ENCODE results near the gene TMEM106B. TPM values are rescaled to one million over a fixed set of nuclear protein-coding genes. Genes with fewer than 3 reads are reported as not detected.
"Not testable (repeated sequence)": the region's sequence is repeated elsewhere in the genome, so short reads cannot be mapped to it uniquely, and the experiment has no call there.

The TMEM106B gene
- 43.1 TPM for polyA plus RNA-seq
- long read RNA-seq, donor 1, transcript TMEM106B-202 (8 exons, 2,126 nt): major isoform, 7 of 7 reads
- long read RNA-seq, donor 1, partial matches to known transcripts: 0 of 7 reads
- long read RNA-seq, donor 1, other reads (novel, unspliced or antisense): 0 of 7 reads
- long read RNA-seq, donor 2, transcript TMEM106B-202 (8 exons, 2,126 nt): major isoform, 12 of 12 reads
- long read RNA-seq, donor 2, partial matches to known transcripts: 0 of 12 reads
- long read RNA-seq, donor 2, other reads (novel, unspliced or antisense): 0 of 12 reads
- long read RNA-seq, donor 3, transcript TMEM106B-202 (8 exons, 2,126 nt): major isoform, 28 of 28 reads
- long read RNA-seq, donor 3, partial matches to known transcripts: 0 of 28 reads
- long read RNA-seq, donor 3, other reads (novel, unspliced or antisense): 0 of 28 reads
- long read RNA-seq, donor 4: 0 reads
- long read RNA-seq, donor 5, full-length matches to known transcripts: 6 of 6 reads
- long read RNA-seq, donor 5, partial matches to known transcripts: 0 of 6 reads
- long read RNA-seq, donor 5, other reads (novel, unspliced or antisense): 0 of 6 reads
- long read RNA-seq, donor 6, full-length matches to known transcripts: 10 of 10 reads
- long read RNA-seq, donor 6, partial matches to known transcripts: 0 of 10 reads
- long read RNA-seq, donor 6, other reads (novel, unspliced or antisense): 0 of 10 reads
- long read RNA-seq, donor 7, transcript TMEM106B-202 (8 exons, 2,126 nt): major isoform, 5 of 5 reads
- long read RNA-seq, donor 7, partial matches to known transcripts: 0 of 5 reads
- long read RNA-seq, donor 7, other reads (novel, unspliced or antisense): 0 of 5 reads
- long read RNA-seq, donor 8, transcript TMEM106B-202 (8 exons, 2,126 nt): major isoform, 13 of 13 reads
- long read RNA-seq, donor 8, partial matches to known transcripts: 0 of 13 reads
- long read RNA-seq, donor 8, other reads (novel, unspliced or antisense): 0 of 13 reads
- long read RNA-seq, donor 9, transcript TMEM106B-202 (8 exons, 2,126 nt): major isoform, 12 of 12 reads
- long read RNA-seq, donor 9, partial matches to known transcripts: 0 of 12 reads
- long read RNA-seq, donor 9, other reads (novel, unspliced or antisense): 0 of 12 reads
- long read RNA-seq, donor 10, transcript TMEM106B-202 (8 exons, 2,126 nt): major isoform, 14 of 15 reads
- long read RNA-seq, donor 10, partial matches to known transcripts: 0 of 15 reads
- long read RNA-seq, donor 10, other reads (novel, unspliced or antisense): 0 of 15 reads
- long read RNA-seq, donor 11, transcript TMEM106B-202 (8 exons, 2,126 nt): major isoform, 13 of 13 reads
- long read RNA-seq, donor 11, partial matches to known transcripts: 0 of 13 reads
- long read RNA-seq, donor 11, other reads (novel, unspliced or antisense): 0 of 13 reads

DNA sequence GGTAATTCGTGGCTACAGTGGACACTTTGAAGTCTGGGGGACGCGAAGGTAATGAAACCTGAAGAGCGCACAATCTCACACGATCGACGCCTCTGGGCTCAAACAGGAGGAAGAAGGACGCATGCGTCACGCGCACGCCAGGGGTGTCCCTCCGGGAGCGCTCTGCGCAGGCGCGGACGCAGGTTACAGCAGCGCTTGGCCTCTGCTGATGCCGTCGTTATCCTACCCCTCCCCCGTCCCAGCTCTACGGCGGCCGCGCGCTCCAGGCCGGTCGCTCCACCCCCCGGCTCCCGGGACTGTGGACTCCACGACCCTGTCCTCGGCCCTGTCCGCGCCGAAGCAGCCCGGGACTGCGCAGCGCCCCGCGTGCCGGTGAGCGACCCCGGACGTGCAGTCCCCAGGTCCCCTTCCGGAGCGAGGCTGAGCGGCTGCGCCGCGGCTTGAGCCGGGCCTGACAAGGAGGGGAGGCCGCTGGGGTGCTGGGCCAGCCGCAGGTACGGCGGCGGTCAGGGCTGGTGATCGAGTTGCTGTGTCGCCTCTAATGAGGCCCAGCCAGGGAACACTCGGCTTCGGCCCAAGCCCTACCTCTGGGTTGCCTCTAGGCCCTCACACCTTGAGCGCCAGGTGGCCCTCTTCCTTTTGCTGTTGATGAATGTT is at the start of gene TMEM106B:
Gene TMEM106B, plus strand, starts transcription at position 241 of the 657 bp plus-strand sequence. CDS start 3,517 bp downstream, outside the sequence.
- Histone ChIP-seq H3K9me3 (ENCODE audit: control insufficient read depth, low read depth, low read length) (no peaks in the 10 kb centered on the region), H3K4me3 (ENCODE audit: low read length) (peak within 1 kb of the TSS; percentile 89), H3K27ac (ENCODE audit: low read length) (peak within 1 kb of the TSS; percentile 99), H3K4me1 (ENCODE audit: control insufficient read depth, insufficient read depth, low read length) (peaks cover 7% of the 10 kb centered on the region), H3K36me3 (ENCODE audit: control insufficient read depth, insufficient read depth, low read length) (peaks cover 10% of the 10 kb centered on the region), H3K27me3 (ENCODE audit: control insufficient read depth, insufficient read depth, low read length) (no peaks in the 10 kb centered on the region)
- DNase-seq: peak; percentile 99
- WGBS (ENCODE audit: insufficient coverage, low lambda C conversion rate): no CpG with 5 or more reads among the region's 62 CpGs

- DNase-seq: no peak
- Histone ChIP-seq H3K4me1 (ENCODE audit: control insufficient read depth, insufficient read depth, low read length) (no peaks in the 10 kb centered on the region), H3K4me3 (ENCODE audit: low read length) (no peak overlapping the region), H3K9me3 (ENCODE audit: control insufficient read depth, low read depth, low read length) (no peaks in the 10 kb centered on the region), H3K27me3 (ENCODE audit: control insufficient read depth, insufficient read depth, low read length) (no peaks in the 10 kb centered on the region), H3K27ac (ENCODE audit: low read length) (no peak overlapping the region), H3K36me3 (ENCODE audit: control insufficient read depth, insufficient read depth, low read length) (no peaks in the 10 kb centered on the region)
- 86% methylated on average over 1 of the region's 5 CpGs for whole genome bisulfite sequencing (ENCODE audit: insufficient coverage, low lambda C conversion rate)
Measured at GRCh38 chr7:12162415-12163113, 48.5 kb upstream of the TMEM106B start.

DNA sequence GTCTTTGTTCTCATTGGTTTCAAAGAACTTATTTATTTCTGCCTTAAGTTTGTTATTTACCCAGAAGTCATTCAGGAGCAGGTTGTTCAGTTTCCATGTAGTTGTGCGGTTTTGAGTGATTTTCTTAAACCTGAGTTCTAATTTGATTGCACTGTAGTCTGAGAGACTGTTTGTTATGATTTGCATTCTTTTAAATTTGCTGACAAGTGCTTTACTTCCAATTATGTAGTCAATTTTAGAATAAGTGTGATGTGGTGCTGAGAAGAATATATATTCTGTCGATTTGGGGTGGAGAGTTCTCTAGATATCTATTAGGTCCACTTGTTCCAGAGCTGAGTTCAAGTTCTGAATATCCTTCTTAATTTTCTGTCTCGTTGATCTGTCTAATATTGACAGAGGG is 43.0 kb upstream of the TMEM106B start:
- H3K27me3 ChIP-seq (ENCODE audit: control insufficient read depth, insufficient read depth, low read length); H3K36me3 ChIP-seq (ENCODE audit: control insufficient read depth, insufficient read depth, low read length); DNase-seq; H3K9me3 ChIP-seq (ENCODE audit: control insufficient read depth, low read depth, low read length); H3K27ac ChIP-seq (ENCODE audit: low read length); H3K4me3 ChIP-seq (ENCODE audit: low read length); H3K4me1 ChIP-seq (ENCODE audit: control insufficient read depth, insufficient read depth, low read length): not testable (repeated sequence)
- WGBS (ENCODE audit: insufficient coverage, low lambda C conversion rate): 83% methylated on average over 2 of the region's 3 CpGs

DNA sequence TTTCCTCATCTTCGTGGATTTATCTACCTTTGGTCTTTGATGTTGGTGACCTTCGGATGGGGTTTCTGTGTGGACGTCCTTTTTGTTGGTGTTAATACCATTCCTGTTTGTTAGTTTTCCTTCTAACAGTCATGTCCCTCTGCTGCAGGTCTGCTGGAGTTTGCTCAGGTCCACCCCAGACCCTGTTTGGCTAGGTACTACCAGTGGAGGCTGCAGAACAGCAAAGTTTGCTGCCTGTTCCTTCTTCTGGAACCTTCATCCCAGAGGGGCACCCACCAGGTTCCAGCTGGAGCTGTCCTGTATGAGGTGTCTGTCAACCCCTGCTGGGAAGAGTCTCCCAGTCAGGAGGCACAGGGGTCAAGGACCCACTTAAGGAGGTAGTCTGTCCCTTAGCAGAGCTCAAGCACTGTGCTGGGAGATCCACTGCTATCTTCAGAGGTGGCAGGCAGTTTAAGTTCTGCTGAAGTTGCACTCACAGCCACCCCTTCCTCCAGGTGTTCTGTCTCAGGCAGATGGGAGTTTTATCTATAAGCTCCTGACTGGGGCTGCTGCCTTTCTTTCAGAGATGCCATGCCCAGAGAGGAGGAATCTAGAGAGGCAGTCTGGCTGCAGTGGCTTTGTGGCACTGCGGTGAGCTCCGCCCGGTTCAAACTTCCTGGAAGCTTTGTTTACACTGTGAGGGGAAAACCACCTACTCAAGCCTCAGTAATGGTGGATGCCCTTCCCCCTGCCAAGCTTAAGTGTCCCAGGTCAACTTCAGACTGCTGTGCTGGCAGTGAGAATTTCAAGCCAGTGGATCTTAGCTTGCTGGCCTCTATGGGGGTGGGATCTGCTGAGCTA is 40.9 kb upstream of the TMEM106B start:
- H3K4me3 ChIP-seq (ENCODE audit: low read length); H3K27me3 ChIP-seq (ENCODE audit: control insufficient read depth, insufficient read depth, low read length); H3K9me3 ChIP-seq (ENCODE audit: control insufficient read depth, low read depth, low read length); H3K4me1 ChIP-seq (ENCODE audit: control insufficient read depth, insufficient read depth, low read length); H3K36me3 ChIP-seq (ENCODE audit: control insufficient read depth, insufficient read depth, low read length); H3K27ac ChIP-seq (ENCODE audit: low read length): not testable (repeated sequence)
- WGBS (ENCODE audit: insufficient coverage, low lambda C conversion rate): no CpG with 5 or more reads among the region's 6 CpGs
- peak in 1 of 2 donors; percentile 24 for DNase-seq

GRCh38 chr7:12173671-12174070 is 37.4 kb upstream of the TMEM106B start:
- no peak for DNase-seq
- Histone ChIP-seq H3K27me3 (ENCODE audit: control insufficient read depth, insufficient read depth, low read length) (no peaks in the 10 kb centered on the region), H3K4me3 (ENCODE audit: low read length) (no peak overlapping the region), H3K4me1 (ENCODE audit: control insufficient read depth, insufficient read depth, low read length) (peaks cover 3% of the 10 kb centered on the region), H3K27ac (ENCODE audit: low read length) (no peak overlapping the region), H3K9me3 (ENCODE audit: control insufficient read depth, low read depth, low read length) (no peaks in the 10 kb centered on the region), H3K36me3 (ENCODE audit: control insufficient read depth, insufficient read depth, low read length) (no peaks in the 10 kb centered on the region)
- WGBS (ENCODE audit: insufficient coverage, low lambda C conversion rate): 81% methylated on average over 2 of the region's 2 CpGs

DNA sequence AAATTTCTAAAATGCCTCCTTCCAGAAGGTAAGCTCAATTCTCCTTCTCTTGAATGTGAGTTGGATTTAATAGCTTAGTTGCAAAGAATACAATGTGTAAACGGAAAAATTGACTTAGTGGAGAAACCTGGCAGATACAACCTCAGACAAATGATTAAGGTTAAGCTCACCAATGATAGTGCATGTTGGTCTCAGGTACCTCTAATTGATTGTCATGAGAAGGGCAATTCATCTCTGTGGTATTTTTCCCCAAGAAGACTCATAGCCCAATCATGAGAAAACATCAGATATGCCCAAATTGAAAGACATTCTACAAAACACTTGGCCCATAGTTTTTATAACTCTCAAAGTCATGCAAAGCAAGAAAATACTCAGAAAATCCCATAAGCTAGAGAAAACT is 36.2 kb upstream of the TMEM106B start:
- H3K9me3 ChIP-seq (ENCODE audit: control insufficient read depth, low read depth, low read length): no peaks in the 10 kb centered on the region
- H3K4me1 ChIP-seq (ENCODE audit: control insufficient read depth, insufficient read depth, low read length): peaks cover 3% of the 10 kb centered on the region
- no peak for DNase-seq
- WGBS (ENCODE audit: insufficient coverage, low lambda C conversion rate): no CpG with 5 or more reads among the region's 1 CpG
- no peaks in the 10 kb centered on the region for H3K36me3 ChIP-seq (ENCODE audit: control insufficient read depth, insufficient read depth, low read length)
- no peaks in the 10 kb centered on the region for H3K27me3 ChIP-seq (ENCODE audit: control insufficient read depth, insufficient read depth, low read length)
- H3K4me3 ChIP-seq (ENCODE audit: low read length): no peak overlapping the region
- no peak overlapping the region for H3K27ac ChIP-seq (ENCODE audit: low read length)

- Histone ChIP-seq H3K4me1 (ENCODE audit: control insufficient read depth, insufficient read depth, low read length) (peaks cover 3% of the 10 kb centered on the region), H3K4me3 (ENCODE audit: low read length) (no peak overlapping the region), H3K9me3 (ENCODE audit: control insufficient read depth, low read depth, low read length) (no peaks in the 10 kb centered on the region), H3K27me3 (ENCODE audit: control insufficient read depth, insufficient read depth, low read length) (no peaks in the 10 kb centered on the region), H3K36me3 (ENCODE audit: control insufficient read depth, insufficient read depth, low read length) (no peaks in the 10 kb centered on the region), H3K27ac (ENCODE audit: low read length) (no peak overlapping the region)
- DNase-seq: no peak
- no CpG with 5 or more reads among the region's 2 CpGs for WGBS (ENCODE audit: insufficient coverage, low lambda C conversion rate)
Measured at GRCh38 chr7:12178317-12178716, 32.8 kb upstream of the TMEM106B start.

GRCh38 chr7:12194426-12194825 is 16.7 kb upstream of the TMEM106B start:
- no peak overlapping the region for H3K4me3 ChIP-seq (ENCODE audit: low read length)
- no peaks in the 10 kb centered on the region for H3K9me3 ChIP-seq (ENCODE audit: control insufficient read depth, low read depth, low read length)
- H3K4me1 ChIP-seq (ENCODE audit: control insufficient read depth, insufficient read depth, low read length): no peaks in the 10 kb centered on the region
- DNase-seq: no peak
- H3K27me3 ChIP-seq (ENCODE audit: control insufficient read depth, insufficient read depth, low read length): no peaks in the 10 kb centered on the region
- H3K36me3 ChIP-seq (ENCODE audit: control insufficient read depth, insufficient read depth, low read length): no peaks in the 10 kb centered on the region
- no peak overlapping the region for H3K27ac ChIP-seq (ENCODE audit: low read length)

DNA sequence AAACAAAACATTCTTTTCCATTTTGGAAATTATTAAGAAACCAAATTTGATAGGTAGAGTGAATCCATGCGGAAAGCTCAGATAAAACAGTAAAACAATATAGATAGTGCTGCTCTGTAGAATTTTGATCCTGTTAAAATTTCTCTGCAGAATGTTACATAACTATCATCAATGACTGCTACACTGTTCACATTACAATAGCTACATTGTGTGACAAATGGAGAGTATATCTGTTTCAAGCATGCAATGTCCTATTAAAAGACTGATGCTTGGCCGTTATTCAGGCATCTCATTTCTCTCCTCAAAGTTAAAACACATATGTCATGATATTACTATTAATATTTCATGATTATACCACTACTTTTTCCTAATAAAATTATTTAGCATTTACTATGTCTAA is 14.7 kb upstream of the TMEM106B start:
- no peaks in the 10 kb centered on the region for H3K4me1 ChIP-seq (ENCODE audit: control insufficient read depth, insufficient read depth, low read length)
- H3K27me3 ChIP-seq (ENCODE audit: control insufficient read depth, insufficient read depth, low read length): no peaks in the 10 kb centered on the region
- no peaks in the 10 kb centered on the region for H3K36me3 ChIP-seq (ENCODE audit: control insufficient read depth, insufficient read depth, low read length)
- WGBS (ENCODE audit: insufficient coverage, low lambda C conversion rate): 100% methylated on average over 1 of the region's 2 CpGs
- DNase-seq: no peak
- H3K27ac ChIP-seq (ENCODE audit: low read length): no peak overlapping the region
- no peak overlapping the region for H3K4me3 ChIP-seq (ENCODE audit: low read length)
- H3K9me3 ChIP-seq (ENCODE audit: control insufficient read depth, low read depth, low read length): no peaks in the 10 kb centered on the region
